DND-41 (cell line): ENCODE measurements around the gene CERS6.

Source experiments
- ATAC-seq: fragments of 200-7000 bp; cut with Tn5 transposase; 3 replicates; pipeline ENCODE4 v1.9.1; 2021; ENCODE audit warnings: low read depth; ENCODE audit not compliant: insufficient read depth
- DNase-seq: peaks from one replicate; pipeline ENCODE4 v3.0.0-alpha.2; 2020
- H2AFZ ChIP-seq: 2 replicates; pipeline ENCODE4 v1.6.0; 2012; ENCODE audit warnings: low read depth, low read length
- H3K27ac ChIP-seq: 2 replicates; pipeline ENCODE4 v1.5.1; 2012; ENCODE audit warnings: low read length, inconsistent platforms
- H3K27me3 ChIP-seq: fragments of 200-600 bp; sonication (generic); 2 replicates; pipeline ENCODE4 v1.6.0; 2012; ENCODE audit warnings: low read length, mild to moderate bottlenecking, inconsistent platforms; ENCODE audit not compliant: insufficient read depth, poor library complexity
- H3K36me3 ChIP-seq: 2 replicates; pipeline ENCODE4 v1.5.1; 2012; ENCODE audit warnings: low read length, inconsistent platforms; ENCODE audit not compliant: insufficient read depth
- H3K4me1 ChIP-seq: 2 replicates; pipeline ENCODE4 v1.5.1; 2012; ENCODE audit warnings: mild to moderate bottlenecking, low read length; ENCODE audit not compliant: insufficient read depth
- H3K4me2 ChIP-seq: 2 replicates; pipeline ENCODE4 v1.6.0; 2012; ENCODE audit warnings: mild to moderate bottlenecking, moderate library complexity, low read length, inconsistent platforms; ENCODE audit not compliant: insufficient read depth
- H3K4me3 ChIP-seq, 2 experiments: fragments of 200-600 bp in 1 of 2; shearing (Covaris generic) in 1 of 2; 2 replicates each; pipeline ENCODE4 v1.5.1; 2012 to 2016; ENCODE audit warnings: inconsistent platforms in 2 of 2, low read length in 2 of 2, mild to moderate bottlenecking in 2 of 2, low read depth in 1 of 2, moderate library complexity in 1 of 2
- H3K79me2 ChIP-seq: 2 replicates; pipeline ENCODE4 v1.6.0; 2012; ENCODE audit warnings: low read length, inconsistent platforms; ENCODE audit not compliant: insufficient read depth
- H3K9ac ChIP-seq: 2 replicates; pipeline ENCODE4 v1.6.0; 2012; ENCODE audit warnings: low read depth, mild to moderate bottlenecking, inconsistent platforms, low read length, moderate library complexity
- H3K9me3 ChIP-seq: 2 replicates; pipeline ENCODE4 v1.5.1; 2012; ENCODE audit warnings: low read length, moderate library complexity, mild to moderate bottlenecking, inconsistent platforms; ENCODE audit not compliant: insufficient read depth, severe bottlenecking
- H4K20me1 ChIP-seq: 2 replicates; pipeline ENCODE4 v1.6.0; 2012; ENCODE audit warnings: low read length; ENCODE audit not compliant: insufficient read depth
- EZH2 ChIP-seq: IDR thresholded peaks from 3 replicates; pipeline ENCODE4 v1.6.1; 2012; ENCODE audit warnings: borderline replicate concordance, low read depth, mild to moderate bottlenecking, moderate library complexity, low read length, inconsistent platforms; ENCODE audit not compliant: severe bottlenecking
- TF ChIP-seq, protein P1 (sequence below): IDR thresholded peaks from 2 replicates; pipeline ENCODE4 v1.5.1; 2012; ENCODE audit warnings: borderline replicate concordance, low read length, moderate library complexity, mild to moderate bottlenecking; ENCODE audit not compliant: poor library complexity, severe bottlenecking; ENCODE audit errors: extremely low read depth

The CERS6 gene

DNA sequence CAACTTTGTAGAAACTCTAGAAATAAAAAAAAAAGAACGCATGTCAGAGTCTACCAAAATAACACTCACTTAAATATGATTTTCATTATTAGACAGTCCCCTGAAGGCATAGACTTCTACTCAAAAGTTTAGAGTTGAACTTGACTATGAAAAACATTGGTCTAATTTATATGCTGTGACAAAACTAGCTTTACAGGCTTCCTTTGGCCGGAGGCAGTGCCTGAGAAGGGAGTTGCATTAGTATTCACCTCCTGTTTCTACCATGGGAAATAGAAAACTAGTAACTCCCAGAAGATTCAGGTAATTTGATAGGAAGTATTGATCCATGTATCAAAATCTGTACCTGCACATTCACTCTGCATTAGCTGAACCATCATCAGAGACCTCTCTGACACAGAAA lies 182.9 kb downstream of the CERS6 start:
- Histone ChIP-seq H4K20me1 (no peaks in the 10 kb centered on the region), H3K4me2 (no peak overlapping the region), H3K27me3 (no peaks in the 10 kb centered on the region), H3K36me3 (no peaks in the 10 kb centered on the region), H2AFZ (no peak overlapping the region), H3K9me3 (no peaks in the 10 kb centered on the region), H3K4me1 (no peaks in the 10 kb centered on the region), H3K9ac (no peak overlapping the region), H3K79me2 (no peaks in the 10 kb centered on the region), H3K27ac (no peak overlapping the region), H3K4me3 (no peak overlapping the region)
- TF ChIP-seq, protein P1, sequence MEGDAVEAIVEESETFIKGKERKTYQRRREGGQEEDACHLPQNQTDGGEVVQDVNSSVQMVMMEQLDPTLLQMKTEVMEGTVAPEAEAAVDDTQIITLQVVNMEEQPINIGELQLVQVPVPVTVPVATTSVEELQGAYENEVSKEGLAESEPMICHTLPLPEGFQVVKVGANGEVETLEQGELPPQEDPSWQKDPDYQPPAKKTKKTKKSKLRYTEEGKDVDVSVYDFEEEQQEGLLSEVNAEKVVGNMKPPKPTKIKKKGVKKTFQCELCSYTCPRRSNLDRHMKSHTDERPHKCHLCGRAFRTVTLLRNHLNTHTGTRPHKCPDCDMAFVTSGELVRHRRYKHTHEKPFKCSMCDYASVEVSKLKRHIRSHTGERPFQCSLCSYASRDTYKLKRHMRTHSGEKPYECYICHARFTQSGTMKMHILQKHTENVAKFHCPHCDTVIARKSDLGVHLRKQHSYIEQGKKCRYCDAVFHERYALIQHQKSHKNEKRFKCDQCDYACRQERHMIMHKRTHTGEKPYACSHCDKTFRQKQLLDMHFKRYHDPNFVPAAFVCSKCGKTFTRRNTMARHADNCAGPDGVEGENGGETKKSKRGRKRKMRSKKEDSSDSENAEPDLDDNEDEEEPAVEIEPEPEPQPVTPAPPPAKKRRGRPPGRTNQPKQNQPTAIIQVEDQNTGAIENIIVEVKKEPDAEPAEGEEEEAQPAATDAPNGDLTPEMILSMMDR = no peak
- no peak for TF ChIP-seq EZH2
- DNase-seq (no peak), ATAC-seq (no peak)

DNA sequence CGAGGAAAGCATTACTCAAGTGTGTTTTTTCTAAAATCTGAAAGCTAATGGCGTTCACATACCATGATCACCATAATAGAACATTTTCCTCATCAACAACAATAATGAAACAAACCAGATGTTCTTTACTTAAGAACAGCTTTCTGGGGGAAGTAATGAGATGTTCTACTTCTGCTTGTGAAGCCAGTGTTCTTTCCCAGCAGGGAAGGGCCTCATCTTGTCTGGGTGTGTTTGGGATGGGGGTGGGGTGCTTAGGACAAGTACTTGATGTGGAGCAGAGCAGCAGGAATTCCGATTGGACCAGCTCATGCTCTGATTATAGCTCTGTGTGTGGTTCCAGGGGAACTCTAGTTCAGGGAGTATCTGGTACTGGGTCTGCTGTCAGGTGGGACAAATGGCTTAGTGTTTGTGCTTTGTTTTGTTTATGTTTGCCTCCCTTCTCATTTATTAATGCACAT lies 183.4 kb downstream of the CERS6 start:
- H2AFZ ChIP-seq = no peak overlapping the region
- ATAC-seq = no peak
- H3K79me2 ChIP-seq = no peaks in the 10 kb centered on the region
- no peaks in the 10 kb centered on the region for H3K9me3 ChIP-seq
- no peak overlapping the region for H3K4me3 ChIP-seq
- no peaks in the 10 kb centered on the region for H3K27me3 ChIP-seq
- no peak overlapping the region for H3K9ac ChIP-seq
- H3K4me1 ChIP-seq = no peaks in the 10 kb centered on the region
- no peak for DNase-seq
- no peaks in the 10 kb centered on the region for H4K20me1 ChIP-seq
- no peak overlapping the region for H3K4me2 ChIP-seq
- no peaks in the 10 kb centered on the region for H3K36me3 ChIP-seq
- TF ChIP-seq, protein P1 = no peak
- H3K27ac ChIP-seq = no peak overlapping the region

- ATAC-seq = no peak
- H3K4me2 ChIP-seq = no peak overlapping the region
Measured at GRCh38 chr2:168640039-168640438, 184.0 kb downstream of the CERS6 start.

More at GRCh38 chr2:168640039-168640438, 184.0 kb downstream of the CERS6 start:
- H3K4me1 ChIP-seq = no peaks in the 10 kb centered on the region
- no peaks in the 10 kb centered on the region for H3K27me3 ChIP-seq
- H3K79me2 ChIP-seq = no peaks in the 10 kb centered on the region
- no peaks in the 10 kb centered on the region for H4K20me1 ChIP-seq
- H3K9me3 ChIP-seq = no peaks in the 10 kb centered on the region
- TF ChIP-seq, protein P1 = no peak
- no peak for TF ChIP-seq EZH2
- H3K36me3 ChIP-seq = no peaks in the 10 kb centered on the region
- no peak for DNase-seq
- H3K27ac ChIP-seq = no peak overlapping the region
- no peak overlapping the region for H3K4me3 ChIP-seq
- no peak overlapping the region for H3K9ac ChIP-seq
- no peak overlapping the region for H2AFZ ChIP-seq
